ENCODE data around the gene CXorf38.

The CXorf38 gene

DNA sequence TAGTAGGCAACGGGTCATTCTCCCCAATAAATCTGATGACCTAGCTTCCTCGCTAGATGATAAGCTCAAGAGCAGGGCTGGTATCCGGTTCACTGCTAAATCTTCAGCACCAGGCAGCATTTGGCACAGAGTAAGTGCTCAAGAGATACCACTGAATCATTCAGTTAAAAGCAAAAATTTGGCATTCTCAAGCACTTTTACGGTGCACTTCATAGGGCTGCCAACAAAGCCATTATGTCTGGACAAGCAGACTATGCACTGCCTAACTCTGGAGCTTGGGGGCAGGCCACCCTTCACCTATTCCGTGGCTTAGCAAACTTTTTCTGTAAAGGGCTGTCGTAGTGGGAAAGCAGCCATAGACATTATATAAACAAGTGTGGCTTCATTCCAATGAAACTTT, 23.8 kb upstream of the CXorf38 start:
- DNase-seq (ENCODE audit: low read depth) = no peak
- no peak overlapping the region for H3K4me3 ChIP-seq (ENCODE audit: low read length)
- TF ChIP-seq, protein P1, sequence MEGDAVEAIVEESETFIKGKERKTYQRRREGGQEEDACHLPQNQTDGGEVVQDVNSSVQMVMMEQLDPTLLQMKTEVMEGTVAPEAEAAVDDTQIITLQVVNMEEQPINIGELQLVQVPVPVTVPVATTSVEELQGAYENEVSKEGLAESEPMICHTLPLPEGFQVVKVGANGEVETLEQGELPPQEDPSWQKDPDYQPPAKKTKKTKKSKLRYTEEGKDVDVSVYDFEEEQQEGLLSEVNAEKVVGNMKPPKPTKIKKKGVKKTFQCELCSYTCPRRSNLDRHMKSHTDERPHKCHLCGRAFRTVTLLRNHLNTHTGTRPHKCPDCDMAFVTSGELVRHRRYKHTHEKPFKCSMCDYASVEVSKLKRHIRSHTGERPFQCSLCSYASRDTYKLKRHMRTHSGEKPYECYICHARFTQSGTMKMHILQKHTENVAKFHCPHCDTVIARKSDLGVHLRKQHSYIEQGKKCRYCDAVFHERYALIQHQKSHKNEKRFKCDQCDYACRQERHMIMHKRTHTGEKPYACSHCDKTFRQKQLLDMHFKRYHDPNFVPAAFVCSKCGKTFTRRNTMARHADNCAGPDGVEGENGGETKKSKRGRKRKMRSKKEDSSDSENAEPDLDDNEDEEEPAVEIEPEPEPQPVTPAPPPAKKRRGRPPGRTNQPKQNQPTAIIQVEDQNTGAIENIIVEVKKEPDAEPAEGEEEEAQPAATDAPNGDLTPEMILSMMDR (conservative IDR thresholded peaks at IDR 0.05; ENCODE audit: low read length) = no peak

DNA sequence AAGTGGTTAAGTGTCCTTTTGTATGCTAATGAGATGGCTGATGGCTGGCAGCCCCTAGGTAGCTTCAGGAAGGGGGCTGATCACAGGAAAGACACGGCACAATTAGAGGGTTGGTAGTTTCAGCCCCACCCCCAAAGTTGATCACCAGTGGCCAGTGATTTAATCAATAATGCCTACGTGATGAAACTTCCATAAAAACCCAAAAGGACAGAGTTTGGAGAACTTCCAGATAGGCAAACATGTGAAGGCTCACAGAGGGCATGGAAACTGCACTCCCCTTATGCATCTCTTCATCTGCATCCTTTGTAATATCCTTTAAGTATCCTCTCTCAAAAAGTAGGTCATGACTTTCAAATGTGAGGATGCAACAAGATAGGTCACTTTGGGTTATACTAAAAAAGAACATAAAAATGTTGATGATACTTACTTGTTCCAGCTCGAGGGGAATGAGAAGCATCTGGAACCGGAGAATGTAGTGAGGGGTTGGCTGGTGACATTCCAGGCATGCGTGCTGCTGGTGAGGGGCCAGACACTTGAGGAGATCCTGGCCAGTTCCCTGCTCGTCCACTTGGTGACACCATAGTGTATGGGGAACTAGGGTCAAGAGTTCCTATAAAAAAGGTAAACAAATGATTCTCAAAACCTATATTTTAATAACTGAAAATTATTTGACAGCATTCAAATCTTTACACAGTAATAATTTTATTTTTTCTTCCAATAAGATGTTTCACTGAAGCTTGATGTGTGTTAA, 16.7 kb upstream of the CXorf38 start:
- DNase-seq (ENCODE audit: low read depth) = peak; percentile 70
- TF ChIP-seq, protein P1 (conservative IDR thresholded peaks at IDR 0.05; ENCODE audit: low read length) = peak; percentile 57
- no peak overlapping the region for H3K4me3 ChIP-seq (ENCODE audit: low read length)

DNA sequence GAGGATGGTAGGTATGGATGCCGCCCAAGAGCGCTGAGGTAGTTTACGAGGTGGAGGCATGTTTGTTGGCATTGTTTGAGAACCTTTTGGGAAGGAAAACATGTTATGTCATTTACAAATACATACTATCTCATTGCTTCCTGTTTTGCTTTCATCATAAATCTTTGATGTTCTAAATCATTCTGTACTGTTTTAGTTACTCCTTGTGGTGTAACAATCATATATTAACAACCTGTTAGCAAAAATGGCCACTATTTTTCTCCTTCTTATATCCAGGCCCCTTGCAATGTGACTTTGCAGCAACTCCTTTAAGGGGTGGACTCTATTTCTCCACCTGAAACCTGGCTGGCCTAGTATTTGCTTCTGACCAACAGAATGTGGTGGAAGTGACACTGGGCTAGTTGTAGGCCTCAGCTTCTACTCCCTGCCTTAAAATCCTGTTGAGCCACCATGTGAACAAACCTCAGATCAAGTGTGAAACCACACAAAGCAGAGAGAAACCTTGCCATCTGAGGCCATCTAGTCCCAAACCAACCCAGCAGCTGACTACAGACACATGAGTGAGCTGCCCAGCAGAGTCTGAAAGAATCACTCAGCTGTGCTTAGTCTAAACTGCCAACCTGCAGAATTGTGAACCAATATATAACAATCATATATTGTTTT, 15.8 kb upstream of the CXorf38 start:
- TF ChIP-seq, protein P1 (conservative IDR thresholded peaks at IDR 0.05; ENCODE audit: low read length) = no peak
- DNase-seq (ENCODE audit: low read depth) = no peak
- H3K4me3 ChIP-seq (ENCODE audit: low read length) = no peak overlapping the region

DNA sequence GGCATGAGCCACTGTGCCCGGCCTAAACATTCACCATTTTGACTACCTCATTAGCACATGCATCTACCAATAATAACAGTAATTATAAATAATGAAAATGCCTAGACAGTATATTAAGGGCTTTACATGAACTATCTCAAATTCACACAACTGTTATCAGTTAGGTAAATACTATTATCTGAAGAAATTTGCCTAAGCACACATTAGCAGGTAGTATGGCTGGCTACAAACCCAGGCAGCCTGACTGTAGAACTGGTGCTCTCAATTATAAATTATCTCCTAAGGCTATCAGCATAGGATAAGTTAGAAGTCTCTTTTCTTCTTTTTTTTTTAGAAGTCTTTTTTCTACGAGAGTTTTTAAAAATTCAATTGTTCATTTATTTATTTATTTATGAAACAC, 14.1 kb upstream of the CXorf38 start:
- TF ChIP-seq, protein P1 (conservative IDR thresholded peaks at IDR 0.05; ENCODE audit: low read length) = no peak
- no peak overlapping the region for H3K4me3 ChIP-seq (ENCODE audit: low read length)
- DNase-seq (ENCODE audit: low read depth) = no peak

DNA sequence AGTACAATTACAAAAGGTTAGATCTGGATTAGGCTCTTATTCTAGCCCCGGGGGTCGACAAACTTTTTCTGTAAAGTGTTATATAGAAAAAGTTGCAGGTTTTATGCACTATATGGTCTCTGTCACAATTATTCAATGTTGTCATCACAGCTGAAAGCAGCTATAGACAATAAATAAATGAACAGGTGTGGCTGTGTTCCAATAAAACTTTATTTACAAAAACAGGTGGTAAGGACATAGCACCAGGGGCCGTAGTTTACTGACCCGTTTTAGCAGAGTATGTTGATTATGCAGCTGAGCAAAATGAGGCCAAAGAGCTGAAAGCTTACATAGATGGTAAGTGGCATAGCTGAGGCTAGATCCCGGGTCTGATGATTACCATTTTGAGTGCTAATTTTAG, 13.0 kb upstream of the CXorf38 start:
- no peak overlapping the region for H3K4me3 ChIP-seq (ENCODE audit: low read length)
- TF ChIP-seq, protein P1 (conservative IDR thresholded peaks at IDR 0.05; ENCODE audit: low read length) = no peak
- no peak for DNase-seq (ENCODE audit: low read depth)

DNA sequence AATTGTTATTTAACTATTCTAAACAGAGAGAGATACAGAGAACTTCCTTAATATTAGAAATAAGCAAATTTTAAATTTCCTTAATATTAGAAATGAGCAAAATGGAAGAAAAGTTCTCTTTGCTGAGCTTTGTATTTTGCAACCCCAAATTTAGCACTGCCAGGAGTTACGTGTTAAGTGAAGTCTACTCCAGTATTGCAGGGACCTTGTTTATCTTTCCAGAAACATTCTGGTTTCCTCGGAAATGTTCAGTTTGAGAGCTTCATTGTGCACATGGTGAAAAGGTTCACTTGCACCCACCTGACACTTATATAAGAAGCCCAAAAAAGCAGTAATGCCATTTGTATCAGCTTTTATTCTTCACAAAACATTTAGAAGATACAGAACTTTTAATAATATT, 6.2 kb upstream of the CXorf38 start:
- no peak for DNase-seq (ENCODE audit: low read depth)
- TF ChIP-seq, protein P1 (conservative IDR thresholded peaks at IDR 0.05; ENCODE audit: low read length) = no peak
- no peak overlapping the region for H3K4me3 ChIP-seq (ENCODE audit: low read length)

DNA sequence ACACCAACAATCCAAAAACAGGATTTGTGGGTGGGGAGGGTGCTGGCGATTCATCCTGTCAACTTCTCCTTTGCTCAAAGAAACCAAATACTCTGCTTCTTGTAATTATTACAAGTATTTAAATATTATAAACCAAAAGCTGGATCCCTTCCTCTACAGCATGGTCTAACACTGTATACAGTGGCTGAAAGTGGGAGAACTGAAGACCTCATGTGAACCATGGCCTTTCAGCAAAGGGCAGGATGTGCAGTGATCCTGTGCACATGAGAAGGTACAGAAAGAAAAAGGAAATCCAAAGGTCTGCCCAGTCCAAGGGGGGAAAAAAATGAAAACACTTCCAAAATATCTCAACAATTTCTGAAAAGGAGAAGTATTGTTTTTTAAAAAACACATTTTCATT, 5.3 kb upstream of the CXorf38 start:
- TF ChIP-seq, protein P1 (conservative IDR thresholded peaks at IDR 0.05; ENCODE audit: low read length) = no peak
- DNase-seq (ENCODE audit: low read depth) = no peak
- no peak overlapping the region for H3K4me3 ChIP-seq (ENCODE audit: low read length)
